Body of pancreas (tissue), 4 donors: ENCODE results near the gene SPTSSA.

ENCODE experiments used
- POLR2A ChIP-seq, 3 donors: fragments of 450-650 bp; IDR thresholded peaks; one replicate each; pipeline ENCODE4 v1.6.1; 2016; ENCODE audit warnings: antibody characterized with exemption in 3 of 3, mild to moderate bottlenecking in 2 of 3
- TF ChIP-seq, protein P1 (sequence below), 7 experiments: fragments of 450-650 bp in 4 of 7; fragments of 200-600 bp in 3 of 7; sonication (generic) in 3 of 7; IDR thresholded peaks; one replicate each; pipeline ENCODE4 v1.5.1; 2016 to 2019; ENCODE audit warnings: antibody characterized with exemption in 7 of 7

GRCh38 chr14:34426313-34427295, 35.4 kb downstream of the SPTSSA start:
- TF ChIP-seq, protein P1, sequence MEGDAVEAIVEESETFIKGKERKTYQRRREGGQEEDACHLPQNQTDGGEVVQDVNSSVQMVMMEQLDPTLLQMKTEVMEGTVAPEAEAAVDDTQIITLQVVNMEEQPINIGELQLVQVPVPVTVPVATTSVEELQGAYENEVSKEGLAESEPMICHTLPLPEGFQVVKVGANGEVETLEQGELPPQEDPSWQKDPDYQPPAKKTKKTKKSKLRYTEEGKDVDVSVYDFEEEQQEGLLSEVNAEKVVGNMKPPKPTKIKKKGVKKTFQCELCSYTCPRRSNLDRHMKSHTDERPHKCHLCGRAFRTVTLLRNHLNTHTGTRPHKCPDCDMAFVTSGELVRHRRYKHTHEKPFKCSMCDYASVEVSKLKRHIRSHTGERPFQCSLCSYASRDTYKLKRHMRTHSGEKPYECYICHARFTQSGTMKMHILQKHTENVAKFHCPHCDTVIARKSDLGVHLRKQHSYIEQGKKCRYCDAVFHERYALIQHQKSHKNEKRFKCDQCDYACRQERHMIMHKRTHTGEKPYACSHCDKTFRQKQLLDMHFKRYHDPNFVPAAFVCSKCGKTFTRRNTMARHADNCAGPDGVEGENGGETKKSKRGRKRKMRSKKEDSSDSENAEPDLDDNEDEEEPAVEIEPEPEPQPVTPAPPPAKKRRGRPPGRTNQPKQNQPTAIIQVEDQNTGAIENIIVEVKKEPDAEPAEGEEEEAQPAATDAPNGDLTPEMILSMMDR (IDR thresholded peaks at IDR 0.05), result no peak
- TF ChIP-seq POLR2A (IDR thresholded peaks at IDR 0.05), result no peak
